Measurements from ENCODE around the gene FCER1G. TPM values are rescaled to one million over a fixed set of nuclear protein-coding genes. Genes with fewer than 3 reads are reported as not detected.

FCER1G gene
- total and polyA plus RNA-seq, 9 of the 15 experiments (the other 6 are each of a cell fraction or from before 2014, with no cell fraction given), result 0.15 to 0.69 (median 0.31) TPM; not detected in 2

DNA sequence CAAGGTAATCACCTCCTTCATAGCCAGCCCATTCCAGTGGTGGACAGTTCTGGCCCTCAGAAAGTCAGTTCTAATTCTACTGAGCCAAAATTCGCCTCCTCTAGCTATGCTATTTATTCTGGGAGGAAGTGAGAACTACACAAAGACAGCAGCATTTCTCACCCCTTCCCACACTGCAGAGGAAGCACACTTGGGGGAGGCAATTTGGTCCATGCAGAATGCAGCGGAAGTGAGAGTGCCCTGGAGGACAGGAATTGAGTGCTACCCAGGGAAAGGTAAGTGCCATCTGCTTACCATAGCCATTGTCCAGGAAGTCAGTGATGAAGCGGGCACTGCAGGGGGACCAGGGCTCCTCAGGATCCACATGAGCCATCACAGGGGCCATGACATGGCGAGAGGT is 19.9 kb upstream of the FCER1G start:
- CTCF ChIA-PET (ENCODE audit: low intra/inter-chr PET ratio), result no interaction called here
- H3K27me3 ChIP-seq (ENCODE audit: control insufficient read depth in 2 of 2, insufficient read depth in 2 of 2, low read length in 2 of 2), result no peaks in the 10 kb centered on the region
- no peaks in the 10 kb centered on the region for H3K9me3 ChIP-seq (replicated peaks; ENCODE audit: control insufficient read depth, insufficient read depth, low read depth, low read length)
- no peak for DNase-seq (ENCODE audit: extremely low read depth in 1 of 4, low spot score in 3 of 4)
- H3K4me1 ChIP-seq (replicated peaks in 1 of 2; ENCODE audit: control insufficient read depth in 2 of 2, insufficient read depth in 2 of 2, low read length in 2 of 2), result peaks cover 43 to 55% of the 10 kb centered on the region in 2 experiments
- FAIRE-seq, result no peak
- ATAC-seq, result no peak
- intact Hi-C loops (cut with micrococcal nuclease) (no loop called here), in situ Hi-C loops (cut with MboI) (no loop called here)
- no peak overlapping the region for H3K27ac ChIP-seq (ENCODE audit: extremely low read depth, low read depth, low read length)
- no peaks in the 10 kb centered on the region for H4K20me1 ChIP-seq (replicated peaks; ENCODE audit: control insufficient read depth, insufficient read depth, low read length)
- H3K9ac ChIP-seq (ENCODE audit: insufficient read depth in 1 of 2, low read depth in 2 of 2, low read length in 2 of 2), result no peak overlapping the region
- no peak overlapping the region for H3K4me3 ChIP-seq
- no TSS peak for BruUV-seq (replicated peaks)
- no peak overlapping the region for H2AFZ ChIP-seq (ENCODE audit: low read depth, low read length)
- H3K4me2 ChIP-seq (ENCODE audit: insufficient read depth, low read length), result no peak overlapping the region
- POLR2A ChIA-PET, result interaction anchor here (1.5 kb wide), 1 partner anchor 13 kb away, joined by 4 read pairs; no protein-coding TSS in a partner anchor
- WGBS (ENCODE audit: insufficient coverage, low coverage, missing lambda C conversion rate), result 66% methylated on average over 4 of the region's 4 CpGs
- H3K79me2 ChIP-seq (ENCODE audit: control insufficient read depth, insufficient read depth, low read length), result no peaks in the 10 kb centered on the region
- H3K9me1 ChIP-seq (ENCODE audit: control insufficient read depth, insufficient read depth, low read length), result no peaks in the 10 kb centered on the region
- no peaks in the 10 kb centered on the region for H3K36me3 ChIP-seq (ENCODE audit: control insufficient read depth, insufficient read depth, low read length)
- TF ChIP-seq, protein P1, sequence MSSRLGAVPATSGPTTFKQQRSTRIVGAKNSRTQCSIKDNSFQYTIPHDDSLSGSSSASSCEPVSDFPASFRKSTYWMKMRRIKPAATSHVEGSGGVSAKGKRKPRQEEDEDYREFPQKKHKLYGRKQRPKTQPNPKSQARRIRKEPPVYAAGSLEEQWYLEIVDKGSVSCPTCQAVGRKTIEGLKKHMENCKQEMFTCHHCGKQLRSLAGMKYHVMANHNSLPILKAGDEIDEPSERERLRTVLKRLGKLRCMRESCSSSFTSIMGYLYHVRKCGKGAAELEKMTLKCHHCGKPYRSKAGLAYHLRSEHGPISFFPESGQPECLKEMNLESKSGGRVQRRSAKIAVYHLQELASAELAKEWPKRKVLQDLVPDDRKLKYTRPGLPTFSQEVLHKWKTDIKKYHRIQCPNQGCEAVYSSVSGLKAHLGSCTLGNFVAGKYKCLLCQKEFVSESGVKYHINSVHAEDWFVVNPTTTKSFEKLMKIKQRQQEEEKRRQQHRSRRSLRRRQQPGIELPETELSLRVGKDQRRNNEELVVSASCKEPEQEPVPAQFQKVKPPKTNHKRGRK (tag; IDR thresholded peaks at IDR 0.05), result no peak
- TF ChIP-seq SIX5 (IDR thresholded peaks at IDR 0.05; ENCODE audit: borderline replicate concordance in 1 of 2, insufficient read depth in 1 of 2, low read depth in 1 of 2, low read length in 2 of 2), result no peak
- TF ChIP-seq TEAD2 (tag; IDR thresholded peaks at IDR 0.05), result no peak
- TF ChIP-seq PBX2 (CRISPR knock-in tag; IDR thresholded peaks at IDR 0.05; ENCODE audit: low read depth), result no peak
- no peak for TF ChIP-seq PBX2 (tag; conservative IDR thresholded peaks at IDR 0.05; ENCODE audit: low read depth)
- TF ChIP-seq ZBTB7A (IDR thresholded peaks at IDR 0.05; ENCODE audit: borderline replicate concordance, control insufficient read depth, low read depth, low read length), result no peak
- TF ChIP-seq, protein P2, sequence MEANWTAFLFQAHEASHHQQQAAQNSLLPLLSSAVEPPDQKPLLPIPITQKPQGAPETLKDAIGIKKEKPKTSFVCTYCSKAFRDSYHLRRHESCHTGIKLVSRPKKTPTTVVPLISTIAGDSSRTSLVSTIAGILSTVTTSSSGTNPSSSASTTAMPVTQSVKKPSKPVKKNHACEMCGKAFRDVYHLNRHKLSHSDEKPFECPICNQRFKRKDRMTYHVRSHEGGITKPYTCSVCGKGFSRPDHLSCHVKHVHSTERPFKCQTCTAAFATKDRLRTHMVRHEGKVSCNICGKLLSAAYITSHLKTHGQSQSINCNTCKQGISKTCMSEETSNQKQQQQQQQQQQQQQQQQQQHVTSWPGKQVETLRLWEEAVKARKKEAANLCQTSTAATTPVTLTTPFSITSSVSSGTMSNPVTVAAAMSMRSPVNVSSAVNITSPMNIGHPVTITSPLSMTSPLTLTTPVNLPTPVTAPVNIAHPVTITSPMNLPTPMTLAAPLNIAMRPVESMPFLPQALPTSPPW (CRISPR knock-in tag; IDR thresholded peaks at IDR 0.05), result no peak
- TF ChIP-seq KDM2B (CRISPR knock-in tag; IDR thresholded peaks at IDR 0.05), result no peak
- TF ChIP-seq PPARD (CRISPR knock-in tag; IDR thresholded peaks at IDR 0.05), result no peak
- no peak for TF ChIP-seq PTRF (tag; IDR thresholded peaks at IDR 0.05)
- TF ChIP-seq LCOR (CRISPR knock-in tag; IDR thresholded peaks at IDR 0.05), result no peak
- no peak for TF ChIP-seq ZFP91 (CRISPR knock-in tag; IDR thresholded peaks at IDR 0.05)
- no peak for TF ChIP-seq NFYB (IDR thresholded peaks at IDR 0.05; ENCODE audit: extremely low read depth, insufficient read length)
- no peak for TF ChIP-seq PCBP2 (IDR thresholded peaks at IDR 0.05; ENCODE audit: low read depth, low read length, poor library complexity, severe bottlenecking)
- TF ChIP-seq GTF2F1 (IDR thresholded peaks at IDR 0.05; ENCODE audit: low read depth, low read length), result no peak
- TF ChIP-seq ATF7 (IDR thresholded peaks at IDR 0.05), result no peak
